GM18907 (cell line): ENCODE data around the gene LBR.
"Not testable (repeated sequence)": the region's sequence is repeated elsewhere in the genome, so short reads cannot be mapped to it uniquely, and the experiment has no call there.

Experiments
- ATAC-seq: cut with Tn5 transposase; IDR thresholded peaks from one replicate; pipeline ENCODE4 v1.9.1; 2021; ENCODE audit warnings: mild to moderate bottlenecking, moderate library complexity; ENCODE audit not compliant: unreplicated experiment

The LBR gene

GRCh38 chr1:225427235-225428067, at the start of gene LBR:
LBR (minus strand) TSS chr1:225428038; CDS start chr1:225424075, 3,963 bp downstream.
- peak; percentile 46 for ATAC-seq

DNA sequence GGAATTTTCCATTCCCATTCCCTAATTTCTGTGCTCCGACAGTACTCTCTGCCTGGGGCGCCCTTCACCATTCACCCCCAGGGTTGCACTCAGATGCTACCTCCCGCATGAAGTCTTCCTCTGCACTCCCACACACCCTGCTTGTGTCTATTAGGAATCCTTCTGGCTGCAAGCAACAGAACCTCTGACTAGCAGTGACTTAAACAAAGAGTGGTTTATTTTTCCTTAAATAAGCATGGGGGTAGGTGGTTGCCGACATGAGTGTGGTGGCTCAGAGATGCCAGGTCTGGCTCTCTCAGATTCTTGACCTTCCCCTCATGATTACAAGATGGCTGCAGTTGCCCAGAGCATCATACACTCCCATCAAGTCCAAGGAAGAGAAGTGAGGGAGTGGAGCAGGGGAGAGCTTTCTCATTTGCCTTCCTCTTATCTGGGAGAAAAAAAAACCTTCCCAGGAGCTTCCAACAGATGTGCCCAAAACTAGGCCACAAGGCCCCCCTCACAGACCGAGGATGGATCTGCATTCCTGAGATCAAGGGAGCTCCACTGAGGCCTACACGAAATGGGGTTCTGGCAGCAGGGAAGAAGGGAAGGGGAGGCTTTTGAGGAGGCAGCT, 49.6 kb upstream of the LBR start:
- ATAC-seq = no peak

GRCh38 chr1:225476538-225476988, 48.7 kb upstream of the LBR start:
- ATAC-seq = no peak

DNA sequence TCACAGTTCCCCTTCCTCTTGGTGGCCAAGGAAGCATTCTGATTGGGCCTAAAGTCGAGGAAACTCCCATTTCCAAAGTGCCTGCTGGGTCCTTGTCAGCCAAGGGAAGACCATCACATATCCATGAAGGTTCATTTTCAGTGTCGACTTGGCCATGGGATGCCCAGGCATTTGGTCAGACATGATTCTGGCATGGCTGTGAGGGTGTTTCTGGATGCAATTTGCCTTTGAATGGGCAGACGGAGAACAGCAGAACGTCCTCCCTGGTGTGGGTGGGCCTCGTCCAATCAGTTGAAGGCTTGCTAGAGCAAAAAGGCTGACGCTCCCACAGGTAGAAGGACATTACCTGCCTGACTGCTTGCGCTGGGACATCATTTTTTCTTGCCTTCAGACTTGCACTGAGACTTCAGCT, 48.3 kb upstream of the LBR start:
- ATAC-seq = no peak

DNA sequence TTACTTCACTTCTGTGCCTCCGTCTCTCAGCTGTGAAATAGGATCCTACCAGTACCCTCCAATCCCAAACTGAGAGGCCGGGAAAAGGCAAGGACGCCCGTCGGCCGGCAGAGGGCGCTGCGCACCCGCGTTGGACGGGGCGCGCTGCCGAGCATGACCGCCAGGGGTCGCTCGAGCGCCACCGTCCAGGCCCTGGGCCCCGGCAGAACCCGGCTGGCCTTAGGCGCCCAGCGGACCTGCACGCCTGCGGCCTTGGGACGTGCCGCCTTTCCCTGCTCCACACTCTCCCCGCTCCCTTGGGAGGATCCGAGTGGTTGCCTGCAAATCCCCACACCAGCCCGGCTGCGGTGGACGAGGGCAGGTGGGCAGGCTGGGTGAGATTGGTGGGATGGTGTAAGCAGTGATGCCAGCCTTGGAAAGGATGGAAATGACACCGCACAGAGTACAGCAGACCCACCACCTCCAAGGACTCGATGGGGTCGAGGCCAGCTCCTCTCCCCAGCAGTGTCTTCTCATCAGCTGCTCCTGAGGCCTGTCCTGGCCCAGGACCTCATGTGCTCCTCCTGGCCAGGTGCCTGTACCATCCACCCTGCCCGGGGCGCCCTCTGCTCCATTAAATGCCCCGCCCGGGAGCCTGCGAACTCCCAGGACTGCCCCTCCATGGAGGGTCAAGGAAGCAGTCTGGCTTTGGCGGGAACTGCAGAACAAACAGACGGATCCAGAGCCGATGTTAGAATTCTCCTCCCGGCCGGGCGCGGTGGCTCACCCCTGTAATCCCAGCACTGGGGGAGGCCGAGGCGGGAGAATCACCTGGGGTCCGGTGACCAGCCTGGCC, 47.4 kb upstream of the LBR start:
- peak; percentile 79 for ATAC-seq

- no peak for ATAC-seq
These were observed 46.7 kb upstream of the LBR start for GRCh38 chr1:225474439-225474985.

DNA sequence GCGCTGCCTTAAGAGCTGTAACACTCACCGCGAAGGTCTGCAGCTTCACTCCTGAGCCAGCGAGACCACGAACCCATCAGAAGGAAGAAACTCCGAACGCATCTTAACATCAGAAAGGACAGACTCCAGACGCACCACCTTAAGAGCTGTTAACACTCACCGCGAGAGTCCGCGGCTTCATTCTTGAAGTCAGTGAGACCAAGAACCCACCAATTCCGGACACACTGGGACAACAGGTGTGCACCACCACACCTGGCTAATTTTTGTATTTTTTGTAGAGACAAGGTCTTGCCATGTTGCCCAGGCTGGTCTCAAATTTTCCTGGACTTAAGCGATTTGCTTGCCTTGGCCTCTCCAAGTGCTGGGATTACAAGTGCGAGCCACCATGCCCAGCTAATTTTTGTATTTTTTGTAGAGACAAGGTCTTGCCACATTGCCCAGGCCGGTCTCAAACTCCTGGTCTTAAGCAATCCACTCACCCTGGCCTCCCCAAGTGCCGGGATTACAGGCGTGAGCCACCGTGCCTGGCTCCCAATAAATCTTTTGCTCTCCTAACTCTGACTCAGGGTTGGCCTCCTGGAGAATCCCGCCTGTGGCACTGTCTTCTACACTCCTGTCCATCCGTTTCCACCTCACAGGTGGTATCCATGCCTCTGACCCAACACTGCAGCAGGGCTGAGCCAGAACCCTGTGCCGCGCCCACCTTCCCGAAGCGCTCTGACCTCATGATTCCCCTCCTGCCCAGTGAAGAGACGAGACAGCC, 46.0 kb upstream of the LBR start:
- ATAC-seq = not testable (repeated sequence)

DNA sequence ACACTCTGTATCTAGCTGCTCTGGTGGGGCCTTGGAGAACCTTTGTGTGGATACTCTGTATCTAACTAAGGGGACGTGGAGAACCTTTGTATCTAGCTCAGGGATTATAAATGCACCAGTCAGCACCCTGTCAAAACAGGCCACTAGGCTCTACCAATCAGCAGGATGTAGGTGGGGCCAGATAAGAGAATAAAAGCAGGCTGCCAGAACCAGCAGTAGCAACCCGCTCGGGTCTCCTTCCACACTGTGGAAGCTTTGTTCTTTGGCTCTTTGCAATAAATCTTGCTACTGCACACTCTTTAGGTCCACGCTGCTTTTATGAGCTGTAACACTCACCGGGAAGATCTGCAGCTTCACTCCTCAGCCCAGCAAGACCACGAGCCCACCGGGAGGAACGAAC, 45.4 kb upstream of the LBR start:
- not testable (repeated sequence) for ATAC-seq

DNA sequence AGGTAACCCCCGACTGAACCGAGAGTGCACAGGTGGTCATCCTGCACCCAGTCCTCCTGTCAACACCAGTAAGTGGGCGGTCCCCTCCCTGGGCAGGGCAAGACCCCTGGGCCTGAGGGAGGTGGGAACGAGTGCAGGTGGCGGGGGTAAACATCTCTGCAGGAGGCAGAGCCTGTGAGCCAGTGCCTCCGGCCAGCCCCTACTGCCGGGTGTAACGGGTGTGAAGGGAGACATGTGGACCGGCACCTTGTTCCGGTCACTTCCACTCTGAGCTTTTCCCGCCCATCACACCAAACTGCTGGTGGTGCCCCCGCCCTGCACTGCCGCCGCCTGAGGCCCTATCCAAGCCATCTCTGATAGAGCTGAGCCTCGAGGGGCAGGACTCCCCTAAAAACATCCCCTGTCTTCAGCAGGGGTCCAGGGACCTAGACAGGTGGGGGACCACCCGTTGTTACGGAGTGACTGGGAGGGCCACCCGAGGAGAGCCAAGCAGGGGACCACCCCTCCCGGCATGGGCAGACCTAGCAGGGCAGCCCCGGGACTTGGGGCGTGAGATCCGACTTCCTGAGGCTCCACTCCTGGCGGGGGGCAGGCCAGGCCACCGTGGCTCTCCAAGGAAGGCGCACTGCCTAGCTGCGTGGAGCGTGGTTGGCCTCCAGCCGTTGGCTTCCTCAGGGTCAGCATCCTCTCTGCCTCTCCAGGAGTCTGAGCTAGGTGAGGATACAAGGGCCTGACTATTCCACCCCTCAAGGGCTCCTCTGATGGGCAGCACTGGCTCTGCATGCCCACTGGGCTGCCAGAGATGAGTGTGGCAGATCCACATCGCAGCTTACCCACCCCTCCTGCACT, 43.8 kb upstream of the LBR start:
- no peak for ATAC-seq

DNA sequence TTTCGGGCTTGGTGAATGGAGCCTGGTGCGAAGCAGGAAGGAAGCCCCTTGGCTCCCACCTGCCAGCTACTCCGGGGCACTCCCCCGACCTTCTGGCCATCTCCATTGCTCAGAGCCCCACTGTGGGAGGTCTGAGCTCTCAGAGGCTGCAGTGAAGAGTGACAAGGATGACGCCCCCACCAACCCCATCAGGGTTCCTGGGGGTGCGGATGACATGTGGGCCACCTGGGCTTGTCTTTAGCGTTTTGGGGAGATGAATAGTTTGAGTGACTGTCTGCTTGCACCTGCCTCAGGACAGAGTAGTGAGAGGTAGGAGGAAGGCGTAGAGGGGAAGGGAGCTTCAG, 43.2 kb upstream of the LBR start:
- no peak for ATAC-seq

GRCh38 chr1:225470211-225471108, 42.6 kb upstream of the LBR start:
- no peak for ATAC-seq

GRCh38 chr1:225469051-225469450, 41.2 kb upstream of the LBR start:
- ATAC-seq = no peak

DNA sequence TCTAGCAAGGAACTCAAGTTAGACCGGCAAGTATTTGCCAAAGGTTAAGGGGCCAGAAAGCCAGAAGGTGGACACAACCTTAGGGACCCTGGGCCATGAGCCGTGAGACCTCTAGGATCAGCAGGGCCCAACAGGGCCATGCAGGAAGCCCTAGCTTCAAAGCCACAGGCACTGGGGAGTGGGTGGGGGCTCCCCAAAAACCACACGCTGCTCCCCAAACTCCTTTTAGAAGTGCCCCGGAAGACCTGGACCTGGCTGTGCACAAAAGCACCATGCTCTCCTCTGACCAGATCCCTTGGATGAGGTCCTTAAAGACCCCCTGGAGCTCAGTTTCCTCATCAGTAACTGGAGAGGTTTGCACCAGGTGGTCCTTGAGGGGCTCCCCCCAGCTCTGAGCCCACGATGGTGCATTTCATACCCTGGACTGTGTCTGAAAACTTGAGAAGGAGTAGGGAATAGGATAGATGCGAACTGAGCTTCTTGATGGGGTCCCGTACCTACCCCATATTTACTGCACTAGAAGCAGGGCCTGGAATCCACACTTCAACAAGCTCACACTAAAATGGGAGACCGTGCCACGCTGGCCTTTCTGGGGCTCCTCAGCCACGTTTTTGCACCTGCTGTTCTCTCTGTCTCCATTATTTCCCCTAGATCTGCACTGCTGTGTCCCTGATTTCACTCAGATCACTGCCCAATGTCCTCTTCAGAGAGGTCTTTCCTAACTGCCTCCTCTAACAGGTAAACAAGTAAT, 40.6 kb upstream of the LBR start:
- ATAC-seq = no peak

GRCh38 chr1:225467193-225468020, 39.6 kb upstream of the LBR start:
- peak; percentile 96 for ATAC-seq

DNA sequence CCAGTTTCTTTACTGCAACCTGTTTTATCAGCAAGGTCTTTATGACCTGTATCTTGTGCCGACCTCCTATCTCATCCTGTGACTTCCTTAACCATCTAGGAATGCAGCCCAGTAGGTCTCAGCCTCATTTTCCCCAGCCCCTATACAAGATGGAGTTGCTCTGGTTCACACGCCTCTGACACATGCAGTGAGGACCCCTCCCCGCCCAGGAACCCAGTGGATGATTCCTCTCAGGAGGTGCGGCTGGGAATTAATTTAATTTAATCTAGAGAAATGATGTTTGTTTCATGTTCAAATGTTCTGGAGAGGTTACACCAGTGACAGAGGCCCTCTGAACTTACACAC, 39.0 kb upstream of the LBR start:
- ATAC-seq = no peak

DNA sequence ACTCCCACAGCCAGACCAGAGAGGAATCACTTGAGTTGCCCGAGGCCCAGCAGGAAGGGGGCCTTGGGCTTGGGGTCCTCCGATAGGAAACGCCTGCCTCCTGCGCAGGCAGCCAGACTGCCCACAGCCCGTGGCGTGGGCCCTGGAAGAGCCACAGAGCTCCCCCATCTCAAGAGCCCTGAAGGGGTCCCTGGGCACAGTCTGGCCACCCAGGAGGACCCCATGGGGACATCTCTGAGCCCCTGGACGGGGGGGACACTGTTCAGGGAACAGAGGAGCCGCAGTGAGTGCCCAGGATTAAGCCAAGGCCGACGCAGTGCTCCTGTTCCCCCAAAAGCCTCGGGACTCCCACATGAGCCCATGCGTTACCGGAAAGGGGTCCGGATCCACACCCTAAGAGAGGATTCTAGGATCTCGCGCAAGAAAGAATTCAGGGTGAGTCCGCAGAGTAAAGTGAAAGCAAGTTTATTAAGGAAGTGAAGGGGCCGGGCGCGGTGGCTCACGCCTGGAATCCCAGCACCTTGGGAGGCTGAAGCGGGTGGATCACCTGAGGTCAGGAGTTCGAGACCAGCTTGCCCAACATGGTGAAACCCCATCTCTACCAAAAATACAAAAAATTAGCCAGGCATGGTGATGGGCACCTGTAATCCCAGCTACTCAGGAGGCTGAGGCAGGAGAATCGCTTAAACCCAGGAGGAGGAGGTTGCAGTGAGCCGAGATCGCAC, 38.1 kb upstream of the LBR start:
- no peak for ATAC-seq
